DND-41 (cell line): ENCODE measurements around the gene NGB.
"Not testable (repeated sequence)": the region's sequence is repeated elsewhere in the genome, so short reads cannot be mapped to it uniquely, and the experiment has no call there.

ENCODE experiments used
- ATAC-seq: fragments of 200-7000 bp; cut with Tn5 transposase; 3 replicates; pipeline ENCODE4 v1.9.1; 2021; ENCODE audit warnings: low read depth; ENCODE audit not compliant: insufficient read depth
- DNase-seq: peaks from one replicate; pipeline ENCODE4 v3.0.0-alpha.2; 2020
- H2AFZ ChIP-seq: 2 replicates; pipeline ENCODE4 v1.6.0; 2012; ENCODE audit warnings: low read depth, low read length
- H3K27ac ChIP-seq: 2 replicates; pipeline ENCODE4 v1.5.1; 2012; ENCODE audit warnings: low read length, inconsistent platforms
- H3K27me3 ChIP-seq: fragments of 200-600 bp; sonication (generic); 2 replicates; pipeline ENCODE4 v1.6.0; 2012; ENCODE audit warnings: low read length, mild to moderate bottlenecking, inconsistent platforms; ENCODE audit not compliant: insufficient read depth, poor library complexity
- H3K36me3 ChIP-seq: 2 replicates; pipeline ENCODE4 v1.5.1; 2012; ENCODE audit warnings: low read length, inconsistent platforms; ENCODE audit not compliant: insufficient read depth
- H3K4me1 ChIP-seq: 2 replicates; pipeline ENCODE4 v1.5.1; 2012; ENCODE audit warnings: mild to moderate bottlenecking, low read length; ENCODE audit not compliant: insufficient read depth
- H3K4me2 ChIP-seq: 2 replicates; pipeline ENCODE4 v1.6.0; 2012; ENCODE audit warnings: mild to moderate bottlenecking, moderate library complexity, low read length, inconsistent platforms; ENCODE audit not compliant: insufficient read depth
- H3K4me3 ChIP-seq, 2 experiments: fragments of 200-600 bp in 1 of 2; shearing (Covaris generic) in 1 of 2; 2 replicates each; pipeline ENCODE4 v1.5.1; 2012 to 2016; ENCODE audit warnings: inconsistent platforms in 2 of 2, low read length in 2 of 2, mild to moderate bottlenecking in 2 of 2, low read depth in 1 of 2, moderate library complexity in 1 of 2
- H3K79me2 ChIP-seq: 2 replicates; pipeline ENCODE4 v1.6.0; 2012; ENCODE audit warnings: low read length, inconsistent platforms; ENCODE audit not compliant: insufficient read depth
- H3K9ac ChIP-seq: 2 replicates; pipeline ENCODE4 v1.6.0; 2012; ENCODE audit warnings: low read depth, mild to moderate bottlenecking, inconsistent platforms, low read length, moderate library complexity
- H3K9me3 ChIP-seq: 2 replicates; pipeline ENCODE4 v1.5.1; 2012; ENCODE audit warnings: low read length, moderate library complexity, mild to moderate bottlenecking, inconsistent platforms; ENCODE audit not compliant: insufficient read depth, severe bottlenecking
- H4K20me1 ChIP-seq: 2 replicates; pipeline ENCODE4 v1.6.0; 2012; ENCODE audit warnings: low read length; ENCODE audit not compliant: insufficient read depth
- CTCF ChIP-seq: IDR thresholded peaks from 2 replicates; pipeline ENCODE4 v1.5.1; 2012; ENCODE audit warnings: borderline replicate concordance, low read length, moderate library complexity, mild to moderate bottlenecking; ENCODE audit not compliant: poor library complexity, severe bottlenecking; ENCODE audit errors: extremely low read depth
- EZH2 ChIP-seq: IDR thresholded peaks from 3 replicates; pipeline ENCODE4 v1.6.1; 2012; ENCODE audit warnings: borderline replicate concordance, low read depth, mild to moderate bottlenecking, moderate library complexity, low read length, inconsistent platforms; ENCODE audit not compliant: severe bottlenecking

Gene NGB

GRCh38 chr14:77271113-77271710 lies at the start of gene NGB:
Gene NGB, minus strand, starts transcription at chr14:77271206. Its CDS starts 269 bp downstream, at chr14:77270937.
- H3K27ac ChIP-seq: no peak within 1 kb of the TSS
- ATAC-seq (no peak), DNase-seq (no peak)
- peaks cover 19% of the 10 kb centered on the region for H3K4me1 ChIP-seq
- no peaks in the 10 kb centered on the region for H3K36me3 ChIP-seq
- no peaks in the 10 kb centered on the region for H3K27me3 ChIP-seq
- H4K20me1 ChIP-seq: no peaks in the 10 kb centered on the region
- H3K4me2 ChIP-seq: peak within 1 kb of the TSS; percentile 26; the same call in 1 of the 2 replicates
- no peaks in the 10 kb centered on the region for H3K9me3 ChIP-seq
- H3K79me2 ChIP-seq: no peaks in the 10 kb centered on the region
- no peak for TF ChIP-seq EZH2
- TF ChIP-seq CTCF: no peak
- H3K9ac ChIP-seq: no peak within 1 kb of the TSS
- no peak within 1 kb of the TSS for H3K4me3 ChIP-seq
- H2AFZ ChIP-seq: no peak within 1 kb of the TSS

DNA sequence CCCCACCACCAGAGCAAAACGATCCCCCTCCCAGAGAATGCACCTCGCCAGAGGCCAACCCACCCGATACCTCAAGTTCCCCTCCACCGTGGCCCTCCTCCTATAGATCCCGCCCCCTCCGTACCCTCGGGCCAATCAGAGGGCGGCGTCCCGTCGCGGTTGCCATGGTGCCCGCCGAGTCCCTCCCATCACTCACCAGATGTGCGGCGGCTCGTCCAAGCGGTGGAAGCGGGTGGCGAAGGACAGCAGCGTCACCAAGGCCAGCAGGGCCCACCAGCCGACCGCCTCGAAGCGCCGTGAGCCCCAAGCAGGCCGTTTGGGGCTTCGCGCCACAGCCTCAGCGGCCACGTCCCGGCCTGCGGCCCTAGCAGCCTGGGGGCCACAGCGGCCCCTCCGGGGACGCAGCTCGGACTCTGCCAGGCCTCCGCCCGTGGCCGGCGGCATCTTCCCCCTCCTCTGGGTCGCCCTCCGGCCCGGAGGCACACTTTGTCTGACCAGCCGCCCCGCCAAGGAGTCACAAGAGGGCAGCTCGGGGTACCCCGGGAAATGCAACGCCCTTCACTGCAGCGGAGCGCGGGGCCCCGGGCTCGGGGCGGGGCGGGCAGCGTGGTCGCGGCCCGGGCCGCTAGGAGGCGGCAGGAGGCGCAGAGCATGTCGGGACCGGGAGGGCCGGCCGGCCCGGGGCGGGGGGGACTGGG lies 49.4 kb upstream of the NGB start, which contains the start of gene POMT2:
POMT2 (minus strand) TSS at position 646 of the 698 bp plus-strand sequence; CDS start at position 444, 202 bp downstream.
- Histone ChIP-seq H3K36me3 (no peaks in the 10 kb centered on the region), H3K4me1 (peaks cover 25% of the 10 kb centered on the region), H3K4me3 (peak within 1 kb of the TSS; percentile 77 to 93; a peak in 3 of 4 replicates), H2AFZ (peak within 1 kb of the TSS; percentile 92), H4K20me1 (peaks cover 5% of the 10 kb centered on the region; the same call in 1 of the 2 replicates), H3K27ac (peak within 1 kb of the TSS; percentile 89), H3K27me3 (no peaks in the 10 kb centered on the region), H3K9me3 (no peaks in the 10 kb centered on the region), H3K79me2 (peaks cover 23% of the 10 kb centered on the region), H3K4me2 (peak within 1 kb of the TSS; percentile 84), H3K9ac (peak within 1 kb of the TSS; percentile 73)
- TF ChIP-seq EZH2: no peak
- peak; percentile 39 for TF ChIP-seq CTCF
- ATAC-seq: peak; percentile 70
- peak; percentile 93 for DNase-seq

- Histone ChIP-seq H3K4me2 (peak overlapping the region; percentile 84), H3K4me3 (peak overlapping the region in 1 of 2 experiments; percentile 93; a peak in 1 of 4 replicates), H3K79me2 (peaks cover 27% of the 10 kb centered on the region), H3K9me3 (no peaks in the 10 kb centered on the region), H2AFZ (no peak overlapping the region), H3K4me1 (peaks cover 25% of the 10 kb centered on the region), H3K27me3 (no peaks in the 10 kb centered on the region), H3K36me3 (no peaks in the 10 kb centered on the region), H4K20me1 (peaks cover 11% of the 10 kb centered on the region; the same call in 1 of the 2 replicates), H3K9ac (peak overlapping the region; percentile 0; the same call in 1 of the 2 replicates), H3K27ac (no peak overlapping the region)
- ATAC-seq: no peak
- TF ChIP-seq CTCF: no peak
- no peak for TF ChIP-seq EZH2
- DNase-seq: no peak
Observed at GRCh38 chr14:77319422-77319821, 48.4 kb upstream of the NGB start.

GRCh38 chr14:77318756-77319155 lies 47.8 kb upstream of the NGB start:
- Histone ChIP-seq H3K79me2 (peaks cover 27% of the 10 kb centered on the region), H4K20me1 (peaks cover 11% of the 10 kb centered on the region; the same call in 1 of the 2 replicates), H3K4me2 (peak overlapping the region; percentile 84; the same call in 1 of the 2 replicates), H3K4me1 (peaks cover 25% of the 10 kb centered on the region)
- not testable (repeated sequence) for ATAC-seq, H3K27ac ChIP-seq, H3K27me3 ChIP-seq, DNase-seq, H3K36me3 ChIP-seq, H2AFZ ChIP-seq, H3K4me3 ChIP-seq, H3K9ac ChIP-seq, H3K9me3 ChIP-seq
